HG02970 (cell line): ENCODE measurements around the gene RALGAPB.

Source experiments
- ATAC-seq: cut with Tn5 transposase; IDR thresholded peaks from one replicate; pipeline ENCODE4 v1.9.1; 2021; ENCODE audit warnings: mild to moderate bottlenecking, moderate library complexity, moderate number of reproducible peaks; ENCODE audit not compliant: unreplicated experiment, low FRiP score

RALGAPB gene

DNA sequence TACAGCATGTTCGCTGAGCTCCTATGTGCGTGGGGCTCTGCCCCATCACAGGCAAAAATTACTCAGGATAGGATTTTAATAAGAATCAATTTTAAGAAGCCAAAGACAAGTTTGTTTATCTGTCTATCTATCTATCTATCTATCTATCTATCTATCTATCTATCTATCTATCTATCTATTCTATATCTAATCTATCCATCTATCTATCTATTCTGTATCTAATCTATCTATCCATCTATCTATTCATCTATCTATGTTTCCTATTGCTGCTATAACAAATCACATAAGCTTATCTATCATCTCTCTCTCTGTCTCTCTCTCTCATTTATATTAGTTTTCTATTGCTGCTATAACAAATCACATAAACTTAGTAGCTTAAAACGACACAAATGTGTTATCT, 130.6 kb downstream of the RALGAPB start:
- ATAC-seq = no peak

DNA sequence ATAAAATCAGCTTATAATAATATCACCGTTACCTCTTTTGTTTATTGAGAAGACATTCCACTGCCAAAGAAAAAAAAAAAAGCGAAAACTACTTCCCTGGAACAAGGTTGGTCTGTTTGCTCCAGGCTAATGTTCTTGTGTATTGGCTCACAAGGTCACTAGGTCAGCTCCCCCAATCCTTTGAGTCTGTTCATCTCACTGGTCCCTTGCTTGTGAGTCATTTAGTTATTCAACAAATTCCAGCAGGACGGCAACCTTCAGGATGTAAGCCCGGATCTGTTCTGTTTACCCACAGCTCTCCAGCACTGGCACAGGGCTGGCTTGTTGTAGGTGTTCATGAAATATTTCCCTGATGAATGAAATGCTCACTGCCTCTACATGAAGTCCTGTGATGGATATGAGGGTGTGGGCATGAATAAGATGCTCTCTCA, 132.2 kb downstream of the RALGAPB start:
- ATAC-seq = no peak

DNA sequence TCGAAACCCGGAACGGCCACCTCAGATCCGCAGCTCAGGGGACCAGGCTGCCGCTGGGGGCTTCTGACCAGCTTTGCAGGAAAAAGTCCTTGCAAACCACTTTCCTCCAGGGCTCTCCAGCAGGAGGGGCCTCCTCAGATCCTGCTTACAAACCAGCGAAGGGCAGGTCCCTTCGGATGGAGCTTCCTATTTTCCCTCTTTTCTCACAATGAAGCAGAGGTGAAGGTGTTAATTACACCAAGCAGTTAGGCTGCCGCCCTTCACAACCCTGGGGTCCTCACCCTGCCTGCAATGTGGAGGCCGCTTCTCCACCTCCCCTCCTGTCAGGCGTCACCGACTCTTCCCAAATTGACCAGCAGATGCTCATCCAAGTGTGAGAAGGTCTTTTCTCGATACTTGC, 134.7 kb downstream of the RALGAPB start:
- ATAC-seq = no peak

DNA sequence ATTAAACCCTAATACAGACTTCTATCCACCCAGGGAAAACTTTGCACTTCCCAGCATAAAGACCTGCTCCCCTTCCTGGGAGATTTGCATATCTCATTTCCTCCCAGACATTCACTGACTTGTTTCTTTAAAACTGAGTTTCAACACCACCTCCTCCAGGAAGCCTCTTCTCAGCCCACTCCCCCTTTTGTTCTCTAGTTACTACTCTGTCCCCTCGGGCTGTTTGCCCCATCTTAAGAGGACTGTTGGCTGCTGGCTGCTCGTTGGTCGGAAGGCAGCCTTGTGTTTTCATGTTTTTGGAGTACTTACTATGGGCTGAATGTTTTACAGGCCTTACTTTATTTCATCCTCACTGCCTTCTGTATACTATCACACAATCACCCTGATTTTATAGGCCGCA, 135.5 kb downstream of the RALGAPB start:
- no peak for ATAC-seq

DNA sequence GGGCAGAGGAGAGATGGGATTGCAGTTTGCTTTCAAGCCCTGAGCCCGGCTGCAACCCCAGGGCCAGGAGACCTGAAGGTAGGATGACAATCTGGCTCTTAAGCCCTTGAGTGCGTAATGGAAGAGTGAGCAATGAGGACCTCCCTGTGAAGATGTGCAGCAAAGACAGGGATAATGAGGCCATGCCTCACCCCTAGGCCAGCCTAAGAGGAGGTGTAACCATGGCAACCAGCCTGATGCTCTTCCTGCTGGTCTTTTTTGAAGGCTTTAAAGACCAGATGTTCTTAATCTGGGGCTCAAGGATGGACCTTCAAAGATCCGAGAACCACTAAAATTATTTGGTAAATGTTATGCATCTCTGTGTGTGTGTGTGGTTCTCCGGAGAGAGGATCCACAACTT, 137.2 kb downstream of the RALGAPB start:
- ATAC-seq = no peak

DNA sequence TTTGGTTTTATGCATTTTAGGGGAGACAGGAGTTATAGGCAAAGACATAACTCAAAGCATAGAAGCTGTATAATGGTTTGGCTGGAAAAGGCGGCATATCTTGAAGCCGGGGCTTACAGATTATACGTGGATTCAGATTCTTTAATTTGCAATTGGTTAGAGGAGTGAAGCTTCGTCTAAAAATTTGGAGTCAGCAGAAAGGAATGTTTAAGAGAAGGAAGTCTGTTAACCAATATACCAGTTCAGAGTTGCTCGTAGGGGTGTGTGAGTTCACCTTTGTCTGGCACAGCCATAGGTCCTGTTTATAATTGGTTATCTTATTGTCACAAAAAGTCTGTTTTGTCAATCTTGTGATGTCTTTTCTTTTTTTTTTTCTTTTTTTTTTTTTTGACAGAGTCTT, 137.9 kb downstream of the RALGAPB start:
- no peak for ATAC-seq

DNA sequence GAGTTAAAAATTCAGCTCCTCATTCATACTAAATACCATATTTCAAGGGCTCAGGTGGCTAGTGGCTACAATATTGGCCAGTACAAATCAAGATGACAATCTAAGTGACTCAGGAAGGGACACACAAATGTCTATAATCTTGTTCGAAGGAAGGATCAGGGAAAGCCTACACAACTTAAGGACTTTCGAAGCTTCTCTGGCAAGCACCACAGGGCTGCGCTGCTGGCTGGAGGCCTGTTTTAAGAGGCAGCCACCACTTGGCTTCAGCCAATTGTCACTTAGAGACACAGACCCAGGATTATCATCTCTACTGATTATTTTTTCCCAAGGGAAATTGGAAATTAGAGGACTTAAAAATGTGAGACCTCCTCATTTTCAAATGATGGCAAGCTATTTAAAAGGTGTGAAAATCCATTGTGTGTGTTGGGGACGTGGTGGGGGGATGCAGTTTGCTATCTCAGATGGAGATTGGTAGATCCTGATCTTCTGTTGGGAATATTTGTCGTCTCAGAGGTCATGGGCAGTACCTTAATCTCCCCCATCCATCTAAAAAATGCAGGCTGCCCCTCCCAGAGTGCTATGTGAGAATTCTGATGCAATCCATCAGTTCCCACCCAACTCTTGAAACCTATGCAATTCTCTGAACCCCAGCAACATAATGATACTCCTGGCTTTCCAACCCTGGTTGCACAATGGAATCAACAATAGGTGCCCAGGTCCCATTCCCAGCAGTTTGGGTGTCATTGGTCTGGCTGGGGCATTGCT, 140.3 kb downstream of the RALGAPB start:
- no peak for ATAC-seq

DNA sequence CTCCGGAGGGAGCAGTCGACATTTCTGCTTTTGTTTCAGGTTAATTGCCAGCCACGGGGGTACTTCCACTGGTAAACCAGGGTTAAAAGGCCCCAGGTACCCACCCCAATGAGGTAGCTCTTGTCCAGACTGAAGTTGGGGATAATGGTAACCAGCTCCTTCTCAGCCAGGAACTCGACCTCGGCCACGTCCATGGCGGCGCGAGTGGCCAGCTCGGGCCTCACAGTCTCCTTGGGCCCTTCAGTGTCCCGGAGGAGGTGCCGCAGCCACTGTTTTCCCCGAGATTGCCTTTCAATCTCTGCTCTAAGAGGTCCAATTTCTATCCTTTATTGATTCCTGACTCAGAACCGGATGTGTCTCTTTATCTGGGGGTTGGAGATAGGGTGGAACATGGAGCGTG, 142.6 kb downstream of the RALGAPB start:
- no peak for ATAC-seq

DNA sequence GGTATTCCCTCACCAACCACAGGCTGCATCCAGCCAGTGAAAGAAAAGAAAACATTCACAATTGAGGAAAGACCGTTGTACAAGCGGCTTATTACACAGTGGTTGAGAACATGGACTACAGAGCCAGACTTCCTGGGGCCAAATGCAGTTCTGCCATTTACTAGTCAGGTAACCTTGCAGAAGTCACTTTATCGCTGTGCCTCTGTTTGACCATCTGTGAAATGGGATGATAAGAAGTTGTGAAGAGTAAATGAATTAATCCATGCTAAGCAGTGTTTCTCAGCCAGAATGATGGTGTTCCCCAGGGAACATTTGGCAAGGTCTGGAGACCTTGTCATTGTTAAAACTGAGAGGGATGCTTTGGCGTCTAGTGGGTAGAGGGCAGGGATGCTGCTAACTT, 143.8 kb downstream of the RALGAPB start:
- no peak for ATAC-seq

DNA sequence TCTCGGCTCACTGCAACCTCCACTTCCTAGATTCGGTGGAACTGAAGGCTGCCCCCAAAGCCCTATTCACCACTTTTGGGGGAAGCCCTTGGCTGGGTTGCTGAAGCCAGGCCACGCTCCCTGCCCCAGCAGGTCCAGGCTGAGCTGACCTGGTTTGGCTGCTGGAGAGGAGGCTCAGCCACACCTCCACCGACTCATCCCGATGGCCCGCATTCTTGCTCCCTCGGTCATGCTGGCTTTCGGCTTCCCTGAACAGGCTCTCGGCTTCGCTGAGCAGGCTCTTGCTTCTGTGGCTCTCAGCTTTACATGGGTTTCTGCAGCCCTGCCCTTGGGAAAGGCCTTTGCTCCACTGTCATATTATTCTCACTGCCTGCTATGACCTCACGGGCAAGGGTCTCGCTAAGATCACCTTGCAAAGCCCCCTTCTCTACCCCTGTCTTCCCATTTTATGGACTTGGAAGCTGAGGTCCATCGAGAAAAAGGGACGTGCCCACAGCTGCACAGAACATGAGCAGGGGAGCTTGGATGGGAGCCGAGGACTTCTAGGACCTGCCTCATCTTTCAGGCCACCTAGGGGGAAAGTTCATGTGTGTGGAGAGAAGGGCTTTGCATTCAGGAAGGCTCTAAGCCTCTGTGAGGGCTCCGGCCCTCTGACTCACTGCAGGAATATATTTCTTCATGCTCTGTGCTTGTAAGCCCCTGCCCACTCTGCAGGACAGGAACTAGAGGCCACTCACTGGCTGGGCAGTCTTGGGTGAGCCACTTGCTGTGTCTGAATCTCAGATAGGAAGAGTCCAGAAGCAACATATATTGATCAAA, 144.6 kb downstream of the RALGAPB start:
- ATAC-seq = no peak

DNA sequence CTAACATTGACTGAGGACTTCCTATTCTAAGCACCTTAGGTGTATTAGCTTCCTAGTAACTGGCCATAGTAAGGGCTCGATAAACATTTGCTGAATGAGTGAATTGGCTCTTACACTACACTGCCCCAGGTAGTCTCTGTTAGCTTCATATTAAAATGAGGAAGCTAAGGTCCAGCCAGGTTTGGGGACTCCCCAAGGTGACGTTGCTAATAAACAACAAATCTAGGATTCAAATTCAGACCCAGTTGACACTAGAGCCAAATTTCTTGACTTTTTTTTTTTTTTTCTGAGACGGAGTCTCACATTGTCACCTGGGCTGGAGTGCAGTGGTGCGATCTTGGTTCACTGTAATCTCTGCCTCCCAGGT, 145.2 kb downstream of the RALGAPB start:
- no peak for ATAC-seq

DNA sequence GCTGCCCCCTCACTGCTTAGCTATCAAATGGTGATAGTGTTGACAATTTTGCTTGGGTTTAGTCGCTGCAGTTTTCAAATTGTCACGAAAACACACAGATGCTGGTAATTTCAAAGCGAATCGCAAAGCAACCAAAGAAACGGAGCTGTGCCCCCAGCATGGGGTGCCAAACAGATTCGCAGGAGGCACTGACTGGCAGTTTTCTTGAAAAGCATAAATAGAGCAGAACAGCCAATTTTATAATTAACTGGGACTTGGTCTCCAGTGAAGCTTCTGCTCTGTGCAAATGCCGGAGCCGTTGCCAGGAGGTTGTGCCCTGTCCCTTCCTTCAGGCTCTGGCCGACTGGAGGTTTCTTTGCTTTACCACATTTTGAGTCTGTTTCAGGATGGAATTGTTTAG, 147.8 kb downstream of the RALGAPB start:
- ATAC-seq = no peak

DNA sequence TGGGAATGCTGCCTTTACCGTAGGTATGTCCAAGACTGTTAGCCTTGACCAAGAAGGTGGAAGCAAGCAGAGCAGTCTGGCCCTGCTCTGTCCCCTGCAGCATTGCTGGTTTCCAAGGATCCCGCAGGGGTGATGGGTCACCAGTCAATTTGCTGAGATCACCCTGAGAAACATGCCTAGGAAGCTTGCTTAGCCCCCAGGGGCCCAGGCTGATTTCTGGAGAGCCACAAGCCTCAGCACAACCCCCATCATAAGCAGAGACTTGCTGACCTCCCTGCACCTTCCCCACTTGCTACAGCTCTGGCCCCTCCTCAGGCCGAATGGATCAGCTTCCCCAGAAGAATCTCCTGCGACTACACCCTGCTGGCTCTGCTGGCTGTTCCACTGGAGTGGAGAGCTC, 150.4 kb downstream of the RALGAPB start:
- no peak for ATAC-seq

DNA sequence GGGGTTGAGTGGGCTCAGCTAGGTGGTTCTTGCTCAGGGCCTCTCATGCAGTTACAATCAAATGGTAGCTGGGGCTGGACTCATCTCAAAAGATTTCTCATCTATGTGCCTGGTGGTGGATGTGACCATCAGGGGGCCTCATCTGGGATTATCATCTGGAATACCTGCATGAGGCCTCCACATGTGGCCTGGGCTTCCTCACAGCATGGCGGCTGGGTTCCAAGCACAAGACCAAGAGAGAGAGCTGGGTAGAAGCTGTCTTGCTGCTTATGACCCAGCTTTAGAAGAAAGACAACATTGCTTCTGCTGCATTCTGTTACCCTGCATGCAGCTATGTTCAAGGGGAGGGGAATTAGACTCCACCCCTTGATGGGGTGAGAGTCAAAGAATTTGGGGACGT, 151.4 kb downstream of the RALGAPB start:
- ATAC-seq = no peak

DNA sequence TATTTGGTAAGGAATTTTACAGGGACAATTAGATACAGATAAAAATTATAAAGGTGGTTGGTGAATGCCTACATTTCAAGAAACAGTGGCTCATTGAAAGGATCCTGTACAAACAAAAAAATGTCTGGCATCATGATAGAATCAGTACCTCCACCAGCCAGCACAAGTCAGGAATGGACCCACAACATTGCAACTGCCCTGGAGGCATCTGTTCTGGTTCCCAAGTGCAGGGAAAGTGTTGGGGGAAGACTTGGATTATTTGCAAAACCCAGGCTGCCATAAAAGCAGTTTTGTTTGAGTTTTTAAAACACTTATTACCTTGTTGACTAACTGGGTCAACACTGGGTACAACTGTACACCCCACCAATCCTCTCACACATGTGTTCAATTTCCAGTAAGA, 153.3 kb downstream of the RALGAPB start:
- ATAC-seq = no peak

DNA sequence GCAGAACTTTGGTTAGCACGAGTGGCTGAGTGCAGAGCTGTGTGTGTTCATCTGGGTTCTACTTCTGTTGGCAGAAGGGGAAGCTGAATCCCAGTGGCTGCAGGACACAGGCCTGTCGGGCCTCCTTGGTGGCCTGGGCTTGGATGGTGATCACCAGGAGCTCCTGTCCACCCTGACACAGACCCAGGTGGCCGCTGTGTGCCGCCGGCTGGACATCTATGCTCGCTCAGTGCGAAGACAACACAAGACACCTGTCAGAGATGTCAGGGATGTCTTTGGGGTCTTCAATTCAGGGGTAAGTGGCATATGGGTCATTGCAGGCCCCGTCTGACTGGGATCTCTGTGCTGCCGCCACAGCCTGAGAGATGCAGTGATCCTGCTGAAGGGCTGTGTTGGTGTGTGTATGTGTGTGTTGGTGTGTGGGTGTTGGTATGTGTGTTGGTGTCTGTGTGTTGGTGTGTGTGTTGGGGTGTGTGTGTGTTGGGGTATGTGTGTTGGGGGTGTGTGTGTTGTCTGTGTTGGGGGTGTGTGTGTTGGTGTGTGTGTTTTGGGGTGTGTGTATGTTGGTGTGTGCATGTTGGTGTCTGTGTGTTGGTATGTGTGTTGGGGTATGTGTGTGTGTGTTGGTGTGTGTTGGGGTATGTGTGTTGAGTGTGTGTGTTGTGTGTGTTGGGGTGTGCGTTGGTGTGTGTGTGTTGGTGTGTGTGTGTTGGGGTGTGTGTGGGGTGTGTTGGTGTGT, 154.4 kb downstream of the RALGAPB start:
- no peak for ATAC-seq
